ENCODE data around the gene SPEG. TPM values are rescaled to one million over a fixed set of nuclear protein-coding genes. Genes with fewer than 3 reads are reported as not detected.

Gene SPEG
- total and polyA plus RNA-seq, 2 of the 13 experiments (the other 11 are each of a cell fraction or from before 2014, with no cell fraction given) = 0.18 to 0.24 TPM

- TF ChIP-seq, protein P1, sequence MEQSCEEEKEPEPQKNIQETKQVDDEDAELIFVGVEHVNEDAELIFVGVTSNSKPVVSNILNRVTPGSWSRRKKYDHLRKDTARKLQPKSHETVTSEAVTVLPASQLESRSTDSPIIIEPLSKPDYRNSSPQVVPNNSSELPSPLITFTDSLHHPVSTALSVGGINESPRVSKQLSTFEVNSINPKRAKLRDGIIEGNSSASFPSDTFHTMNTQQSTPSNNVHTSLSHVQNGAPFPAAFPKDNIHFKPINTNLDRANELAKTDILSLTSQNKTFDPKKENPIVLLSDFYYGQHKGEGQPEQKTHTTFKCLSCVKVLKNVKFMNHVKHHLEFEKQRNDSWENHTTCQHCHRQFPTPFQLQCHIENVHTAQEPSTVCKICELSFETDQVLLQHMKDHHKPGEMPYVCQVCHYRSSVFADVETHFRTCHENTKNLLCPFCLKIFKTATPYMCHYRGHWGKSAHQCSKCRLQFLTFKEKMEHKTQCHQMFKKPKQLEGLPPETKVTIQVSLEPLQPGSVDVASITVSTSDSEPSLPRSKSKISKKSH (CRISPR knock-in tag; IDR thresholded peaks at IDR 0.05; ENCODE audit: borderline replicate concordance) = no peak
- no peak for TF ChIP-seq U2AF2 (IDR thresholded peaks at IDR 0.05; ENCODE audit: low read depth, low read length)
- TF ChIP-seq, protein P2, sequence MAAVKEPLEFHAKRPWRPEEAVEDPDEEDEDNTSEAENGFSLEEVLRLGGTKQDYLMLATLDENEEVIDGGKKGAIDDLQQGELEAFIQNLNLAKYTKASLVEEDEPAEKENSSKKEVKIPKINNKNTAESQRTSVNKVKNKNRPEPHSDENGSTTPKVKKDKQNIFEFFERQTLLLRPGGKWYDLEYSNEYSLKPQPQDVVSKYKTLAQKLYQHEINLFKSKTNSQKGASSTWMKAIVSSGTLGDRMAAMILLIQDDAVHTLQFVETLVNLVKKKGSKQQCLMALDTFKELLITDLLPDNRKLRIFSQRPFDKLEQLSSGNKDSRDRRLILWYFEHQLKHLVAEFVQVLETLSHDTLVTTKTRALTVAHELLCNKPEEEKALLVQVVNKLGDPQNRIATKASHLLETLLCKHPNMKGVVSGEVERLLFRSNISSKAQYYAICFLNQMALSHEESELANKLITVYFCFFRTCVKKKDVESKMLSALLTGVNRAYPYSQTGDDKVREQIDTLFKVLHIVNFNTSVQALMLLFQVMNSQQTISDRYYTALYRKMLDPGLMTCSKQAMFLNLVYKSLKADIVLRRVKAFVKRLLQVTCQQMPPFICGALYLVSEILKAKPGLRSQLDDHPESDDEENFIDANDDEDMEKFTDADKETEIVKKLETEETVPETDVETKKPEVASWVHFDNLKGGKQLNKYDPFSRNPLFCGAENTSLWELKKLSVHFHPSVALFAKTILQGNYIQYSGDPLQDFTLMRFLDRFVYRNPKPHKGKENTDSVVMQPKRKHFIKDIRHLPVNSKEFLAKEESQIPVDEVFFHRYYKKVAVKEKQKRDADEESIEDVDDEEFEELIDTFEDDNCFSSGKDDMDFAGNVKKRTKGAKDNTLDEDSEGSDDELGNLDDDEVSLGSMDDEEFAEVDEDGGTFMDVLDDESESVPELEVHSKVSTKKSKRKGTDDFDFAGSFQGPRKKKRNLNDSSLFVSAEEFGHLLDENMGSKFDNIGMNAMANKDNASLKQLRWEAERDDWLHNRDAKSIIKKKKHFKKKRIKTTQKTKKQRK (IDR thresholded peaks at IDR 0.05; ENCODE audit: low read length) = no peak
- TF ChIP-seq ZNF607 (CRISPR knock-in tag; IDR thresholded peaks at IDR 0.05; ENCODE audit: borderline replicate concordance) = peak; percentile 70; the same call in 1 of the 2 replicates
- TF ChIP-seq, protein P3, sequence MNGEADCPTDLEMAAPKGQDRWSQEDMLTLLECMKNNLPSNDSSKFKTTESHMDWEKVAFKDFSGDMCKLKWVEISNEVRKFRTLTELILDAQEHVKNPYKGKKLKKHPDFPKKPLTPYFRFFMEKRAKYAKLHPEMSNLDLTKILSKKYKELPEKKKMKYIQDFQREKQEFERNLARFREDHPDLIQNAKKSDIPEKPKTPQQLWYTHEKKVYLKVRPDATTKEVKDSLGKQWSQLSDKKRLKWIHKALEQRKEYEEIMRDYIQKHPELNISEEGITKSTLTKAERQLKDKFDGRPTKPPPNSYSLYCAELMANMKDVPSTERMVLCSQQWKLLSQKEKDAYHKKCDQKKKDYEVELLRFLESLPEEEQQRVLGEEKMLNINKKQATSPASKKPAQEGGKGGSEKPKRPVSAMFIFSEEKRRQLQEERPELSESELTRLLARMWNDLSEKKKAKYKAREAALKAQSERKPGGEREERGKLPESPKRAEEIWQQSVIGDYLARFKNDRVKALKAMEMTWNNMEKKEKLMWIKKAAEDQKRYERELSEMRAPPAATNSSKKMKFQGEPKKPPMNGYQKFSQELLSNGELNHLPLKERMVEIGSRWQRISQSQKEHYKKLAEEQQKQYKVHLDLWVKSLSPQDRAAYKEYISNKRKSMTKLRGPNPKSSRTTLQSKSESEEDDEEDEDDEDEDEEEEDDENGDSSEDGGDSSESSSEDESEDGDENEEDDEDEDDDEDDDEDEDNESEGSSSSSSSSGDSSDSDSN (CRISPR knock-in tag; IDR thresholded peaks at IDR 0.05) = 0 out of 2 replicates have a peak, but pooled peaks have one; percentile 50
- no peak for TF ChIP-seq MIXL1 (CRISPR knock-in tag; IDR thresholded peaks at IDR 0.05)
- TF ChIP-seq, protein P4, sequence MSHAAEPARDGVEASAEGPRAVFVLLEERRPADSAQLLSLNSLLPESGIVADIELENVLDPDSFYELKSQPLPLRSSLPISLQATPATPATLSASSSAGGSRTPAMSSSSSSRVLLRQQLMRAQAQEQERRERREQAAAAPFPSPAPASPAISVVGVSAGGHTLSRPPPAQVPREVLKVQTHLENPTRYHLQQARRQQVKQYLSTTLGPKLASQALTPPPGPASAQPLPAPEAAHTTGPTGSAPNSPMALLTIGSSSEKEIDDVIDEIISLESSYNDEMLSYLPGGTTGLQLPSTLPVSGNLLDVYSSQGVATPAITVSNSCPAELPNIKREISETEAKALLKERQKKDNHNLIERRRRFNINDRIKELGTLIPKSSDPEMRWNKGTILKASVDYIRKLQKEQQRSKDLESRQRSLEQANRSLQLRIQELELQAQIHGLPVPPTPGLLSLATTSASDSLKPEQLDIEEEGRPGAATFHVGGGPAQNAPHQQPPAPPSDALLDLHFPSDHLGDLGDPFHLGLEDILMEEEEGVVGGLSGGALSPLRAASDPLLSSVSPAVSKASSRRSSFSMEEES (CRISPR knock-in tag; IDR thresholded peaks at IDR 0.05) = peak; percentile 98
- TF ChIP-seq ZSCAN25 (CRISPR knock-in tag; IDR thresholded peaks at IDR 0.05) = peak; percentile 82; the same call in 1 of the 2 replicates
- TF ChIP-seq E2F5 (CRISPR knock-in tag; conservative IDR thresholded peaks at IDR 0.05) = no peak
- TF ChIP-seq TERF1 (CRISPR knock-in tag; IDR thresholded peaks at IDR 0.05) = no peak
- TF ChIP-seq ZNF343 (CRISPR knock-in tag; IDR thresholded peaks at IDR 0.05) = no peak
- TF ChIP-seq TAF1 (CRISPR knock-in tag; IDR thresholded peaks at IDR 0.05) = no peak
- TF ChIP-seq FOXA3 (CRISPR knock-in tag; IDR thresholded peaks at IDR 0.05) = peak; percentile 75
- peak in 1 of 2 experiments; percentile 78; a peak in 1 of 4 replicates for TF ChIP-seq KLF16 (CRISPR knock-in tag; IDR thresholded peaks at IDR 0.05)
- peak; percentile 49; the same call in 1 of the 2 replicates for TF ChIP-seq ZSCAN31 (CRISPR knock-in tag; IDR thresholded peaks at IDR 0.05; ENCODE audit: low read depth)
- TF ChIP-seq ZNF746 (CRISPR knock-in tag; IDR thresholded peaks at IDR 0.05) = peak; percentile 67; the same call in 1 of the 2 replicates
- TF ChIP-seq FOXK1 (CRISPR knock-in tag; IDR thresholded peaks at IDR 0.05; ENCODE audit: borderline replicate concordance, low read depth) = peak; percentile 73; the same call in 1 of the 2 replicates
- peak; percentile 76; the same call in 1 of the 2 replicates for TF ChIP-seq YEATS2 (CRISPR knock-in tag; IDR thresholded peaks at IDR 0.05; ENCODE audit: borderline replicate concordance)
- TF ChIP-seq HMG20B (CRISPR knock-in tag; conservative IDR thresholded peaks at IDR 0.05) = 0 out of 2 replicates have a peak, but pooled peaks have one; percentile 26
Observed at GRCh38 chr2:219545943-219546352, 111.3 kb downstream of the SPEG start (continued).
